ENCODE measurements around the gene DTNB.

The DTNB gene

GRCh38 chr2:25375371-25375988, 297.9 kb downstream of the DTNB start:
- Mint-ChIP-seq H3K36me3 (ENCODE audit: insufficient read depth) (no peaks in the 10 kb centered on the region), H3K9me3 (no peaks in the 10 kb centered on the region), H3K4me1 (peaks cover 29% of the 10 kb centered on the region), H3K27me3 (no peaks in the 10 kb centered on the region), H3K4me3 (no peak overlapping the region), H3K27ac (ENCODE audit: low read depth) (no peak overlapping the region)
- ATAC-seq (replicated peaks; ENCODE audit: extremely low read depth, poor library complexity, severe bottlenecking) (no peak), DNase-seq (ENCODE audit: low spot score in 2 of 2) (no peak)

- H3K36me3 Mint-ChIP-seq (ENCODE audit: insufficient read depth), result no peaks in the 10 kb centered on the region
- H3K4me3 Mint-ChIP-seq, result no peak overlapping the region
- H3K27ac Mint-ChIP-seq (ENCODE audit: low read depth), result no peak overlapping the region
Measured at GRCh38 chr2:25374827-25375226, 298.6 kb downstream of the DTNB start.

GRCh38 chr2:25374411-25374810, 299.0 kb downstream of the DTNB start:
- Mint-ChIP-seq H3K4me1 (peaks cover 29% of the 10 kb centered on the region), H3K36me3 (ENCODE audit: insufficient read depth) (no peaks in the 10 kb centered on the region), H3K27me3 (no peaks in the 10 kb centered on the region), H3K27ac (ENCODE audit: low read depth) (no peak overlapping the region), H3K4me3 (no peak overlapping the region), H3K9me3 (no peaks in the 10 kb centered on the region)
- ATAC-seq (replicated peaks; ENCODE audit: extremely low read depth, poor library complexity, severe bottlenecking), result no peak
- no peak for DNase-seq (ENCODE audit: low spot score in 2 of 2)

More at GRCh38 chr2:25374827-25375226, 298.6 kb downstream of the DTNB start:
- Mint-ChIP-seq H3K9me3 (no peaks in the 10 kb centered on the region), H3K4me1 (peaks cover 29% of the 10 kb centered on the region), H3K27me3 (no peaks in the 10 kb centered on the region)
- DNase-seq (ENCODE audit: low spot score in 2 of 2) (no peak), ATAC-seq (replicated peaks; ENCODE audit: extremely low read depth, poor library complexity, severe bottlenecking) (no peak)

- Mint-ChIP-seq H3K27me3 (no peaks in the 10 kb centered on the region), H3K36me3 (ENCODE audit: insufficient read depth) (no peaks in the 10 kb centered on the region), H3K4me3 (no peak overlapping the region), H3K27ac (ENCODE audit: low read depth) (no peak overlapping the region), H3K9me3 (no peaks in the 10 kb centered on the region), H3K4me1 (peaks cover 21% of the 10 kb centered on the region)
- no peak for ATAC-seq (replicated peaks; ENCODE audit: extremely low read depth, poor library complexity, severe bottlenecking)
- no peak for DNase-seq (ENCODE audit: low spot score in 2 of 2)
Measured at GRCh38 chr2:25373269-25373981, 300.0 kb downstream of the DTNB start.

GRCh38 chr2:25372405-25373268, 300.7 kb downstream of the DTNB start:
- Mint-ChIP-seq H3K27me3 (no peaks in the 10 kb centered on the region), H3K36me3 (ENCODE audit: insufficient read depth) (peaks cover under 1% of the 10 kb centered on the region), H3K4me1 (peaks cover 13% of the 10 kb centered on the region), H3K9me3 (no peaks in the 10 kb centered on the region), H3K27ac (ENCODE audit: low read depth) (no peak overlapping the region), H3K4me3 (no peak overlapping the region)
- DNase-seq (ENCODE audit: low spot score in 2 of 2) (no peak), ATAC-seq (replicated peaks; ENCODE audit: extremely low read depth, poor library complexity, severe bottlenecking) (no peak)

GRCh38 chr2:25371253-25372241, 301.8 kb downstream of the DTNB start:
- H3K9me3 Mint-ChIP-seq, result no peaks in the 10 kb centered on the region
- peaks cover 5% of the 10 kb centered on the region for H3K4me1 Mint-ChIP-seq
- ATAC-seq (replicated peaks; ENCODE audit: extremely low read depth, poor library complexity, severe bottlenecking), result no peak
- H3K36me3 Mint-ChIP-seq (ENCODE audit: insufficient read depth), result peaks cover 1% of the 10 kb centered on the region
- DNase-seq (ENCODE audit: low spot score in 2 of 2), result no peak
- no peak overlapping the region for H3K27ac Mint-ChIP-seq (ENCODE audit: low read depth)
- no peak overlapping the region for H3K4me3 Mint-ChIP-seq
- H3K27me3 Mint-ChIP-seq, result no peaks in the 10 kb centered on the region

- no peak for ATAC-seq (replicated peaks; ENCODE audit: extremely low read depth, poor library complexity, severe bottlenecking)
Measured at GRCh38 chr2:25369876-25370275, 303.5 kb downstream of the DTNB start.

GRCh38 chr2:25369439-25369838, 303.9 kb downstream of the DTNB start:
- no peaks in the 10 kb centered on the region for H3K9me3 Mint-ChIP-seq
- ATAC-seq (replicated peaks; ENCODE audit: extremely low read depth, poor library complexity, severe bottlenecking) (no peak), DNase-seq (ENCODE audit: low spot score in 2 of 2) (no peak)
- H3K4me3 Mint-ChIP-seq, result no peak overlapping the region
- H3K27ac Mint-ChIP-seq (ENCODE audit: low read depth), result no peak overlapping the region
- peaks cover 3% of the 10 kb centered on the region for H3K36me3 Mint-ChIP-seq (ENCODE audit: insufficient read depth)
- peaks cover 2% of the 10 kb centered on the region for H3K4me1 Mint-ChIP-seq
- no peaks in the 10 kb centered on the region for H3K27me3 Mint-ChIP-seq

More at GRCh38 chr2:25369876-25370275, 303.5 kb downstream of the DTNB start:
- no peak for DNase-seq (ENCODE audit: low spot score in 2 of 2)
- H3K27me3 Mint-ChIP-seq, result no peaks in the 10 kb centered on the region
- no peaks in the 10 kb centered on the region for H3K4me1 Mint-ChIP-seq
- H3K27ac Mint-ChIP-seq (ENCODE audit: low read depth), result no peak overlapping the region
- no peak overlapping the region for H3K4me3 Mint-ChIP-seq
- H3K36me3 Mint-ChIP-seq (ENCODE audit: insufficient read depth), result peaks cover 1% of the 10 kb centered on the region
- no peaks in the 10 kb centered on the region for H3K9me3 Mint-ChIP-seq

- ATAC-seq (replicated peaks; ENCODE audit: extremely low read depth, poor library complexity, severe bottlenecking), result no peak
- peaks cover 3% of the 10 kb centered on the region for H3K36me3 Mint-ChIP-seq (ENCODE audit: insufficient read depth)
- H3K4me1 Mint-ChIP-seq, result peaks cover 10% of the 10 kb centered on the region
- no peak overlapping the region for H3K4me3 Mint-ChIP-seq
- no peaks in the 10 kb centered on the region for H3K9me3 Mint-ChIP-seq
- H3K27me3 Mint-ChIP-seq, result no peaks in the 10 kb centered on the region
- DNase-seq (ENCODE audit: low spot score in 2 of 2), result no peak
- no peak overlapping the region for H3K27ac Mint-ChIP-seq (ENCODE audit: low read depth)
Measured at GRCh38 chr2:25368660-25369059, 304.7 kb downstream of the DTNB start.

GRCh38 chr2:25367296-25367695, 306.1 kb downstream of the DTNB start:
- no peak for ATAC-seq (replicated peaks; ENCODE audit: extremely low read depth, poor library complexity, severe bottlenecking)
- DNase-seq (ENCODE audit: low spot score in 2 of 2), result no peak
- H3K4me1 Mint-ChIP-seq, result peaks cover 19% of the 10 kb centered on the region
- H3K4me3 Mint-ChIP-seq, result no peak overlapping the region
- H3K36me3 Mint-ChIP-seq (ENCODE audit: insufficient read depth), result peaks cover 9% of the 10 kb centered on the region
- no peak overlapping the region for H3K27ac Mint-ChIP-seq (ENCODE audit: low read depth)
- no peaks in the 10 kb centered on the region for H3K9me3 Mint-ChIP-seq
- no peaks in the 10 kb centered on the region for H3K27me3 Mint-ChIP-seq

GRCh38 chr2:25366629-25367028, 306.7 kb downstream of the DTNB start:
- H3K36me3 Mint-ChIP-seq (ENCODE audit: insufficient read depth), result peaks cover 14% of the 10 kb centered on the region
- H3K4me3 Mint-ChIP-seq, result no peak overlapping the region
- H3K27me3 Mint-ChIP-seq, result no peaks in the 10 kb centered on the region
- ATAC-seq (replicated peaks; ENCODE audit: extremely low read depth, poor library complexity, severe bottlenecking) (no peak), DNase-seq (ENCODE audit: low spot score in 2 of 2) (no peak)
- no peaks in the 10 kb centered on the region for H3K9me3 Mint-ChIP-seq
- H3K27ac Mint-ChIP-seq (ENCODE audit: low read depth), result no peak overlapping the region
- H3K4me1 Mint-ChIP-seq, result peaks cover 24% of the 10 kb centered on the region

GRCh38 chr2:25365241-25365640, 308.1 kb downstream of the DTNB start:
- Mint-ChIP-seq H3K9me3 (no peaks in the 10 kb centered on the region), H3K4me3 (no peak overlapping the region), H3K27me3 (no peaks in the 10 kb centered on the region), H3K27ac (ENCODE audit: low read depth) (no peak overlapping the region), H3K4me1 (peaks cover 25% of the 10 kb centered on the region), H3K36me3 (ENCODE audit: insufficient read depth) (peaks cover 15% of the 10 kb centered on the region)
- ATAC-seq (replicated peaks; ENCODE audit: extremely low read depth, poor library complexity, severe bottlenecking) (no peak), DNase-seq (ENCODE audit: low spot score in 2 of 2) (no peak)

Data from central memory CD8-positive, alpha-beta T cell (primary cell).